Keratinocyte (primary cell): ENCODE data around the gene ANKDD1B. TPM values are rescaled to one million over a fixed set of nuclear protein-coding genes. Genes with fewer than 3 reads are reported as not detected.

Experiments used
- DNase-seq: peaks from one replicate; pipeline ENCODE4 v3.0.0-alpha.2; 2011; ENCODE audit warnings: low read depth, missing footprints, low spot score
- FAIRE-seq: peaks from 2 replicates; lab custom pipeline; 2011; peaks lifted over from hg19 to GRCh38; lab: Jason Lieb, UNC
- H2AFZ ChIP-seq: 2 replicates; pipeline ENCODE4 v1.6.0; 2012; ENCODE audit warnings: low read length, control low read depth, inconsistent platforms; ENCODE audit not compliant: control insufficient read depth
- H3K27ac ChIP-seq: 2 replicates; pipeline ENCODE4 v1.5.1; 2011; ENCODE audit warnings: low read length; ENCODE audit not compliant: control insufficient read depth, insufficient read depth
- H3K27me3 ChIP-seq: 3 replicates; pipeline ENCODE4 v1.6.0; 2011; ENCODE audit warnings: low read length; ENCODE audit not compliant: control insufficient read depth, insufficient read depth; ENCODE audit errors: extremely low read depth
- H3K36me3 ChIP-seq, 2 experiments: 2 replicates in 1 of 2; 3 replicates in 1 of 2; pipeline ENCODE4 v1.5.1; 2011; ENCODE audit warnings: low read length in 2 of 2, mild to moderate bottlenecking in 1 of 2; ENCODE audit not compliant: control insufficient read depth in 2 of 2, insufficient read depth in 2 of 2; ENCODE audit errors: extremely low read depth in 1 of 2
- H3K4me1 ChIP-seq: 3 replicates; pipeline ENCODE4 v1.5.1; 2011; ENCODE audit warnings: low read length; ENCODE audit not compliant: control insufficient read depth, insufficient read depth; ENCODE audit errors: extremely low read depth
- H3K4me2 ChIP-seq: 3 replicates; pipeline ENCODE4 v1.6.0; 2011; ENCODE audit warnings: low read depth, low read length; ENCODE audit not compliant: control insufficient read depth, insufficient read depth; ENCODE audit errors: extremely low read depth
- H3K4me3 ChIP-seq, 3 experiments: fragments of 200-600 bp in 1 of 3; sonication (generic) in 1 of 3; 2 replicates in 2 of 3; 3 replicates in 1 of 3; pipeline ENCODE4 v1.5.1; 2011 to 2016; ENCODE audit warnings: low read length in 3 of 3, mild to moderate bottlenecking in 3 of 3, control low read depth in 2 of 3, inconsistent platforms in 1 of 3, low read depth in 1 of 3, mixed read lengths in 1 of 3, mixed run types in 1 of 3, moderate library complexity in 1 of 3; ENCODE audit not compliant: control insufficient read depth in 2 of 3, insufficient read depth in 2 of 3; ENCODE audit errors: extremely low read depth in 1 of 3
- H3K79me2 ChIP-seq: 2 replicates; pipeline ENCODE4 v1.6.0; 2012; ENCODE audit warnings: low read length; ENCODE audit not compliant: control insufficient read depth, insufficient read depth
- H3K9ac ChIP-seq: 3 replicates; pipeline ENCODE4 v1.6.0; 2011; ENCODE audit warnings: low read length; ENCODE audit not compliant: control insufficient read depth, insufficient read depth; ENCODE audit errors: extremely low read depth
- H3K9me1 ChIP-seq: 3 replicates; pipeline ENCODE4 v1.6.0; 2011; ENCODE audit warnings: low read length; ENCODE audit not compliant: control insufficient read depth, insufficient read depth; ENCODE audit errors: extremely low read depth
- H3K9me3 ChIP-seq: 2 replicates; pipeline ENCODE4 v1.5.1; 2012; ENCODE audit warnings: low read depth, low read length; ENCODE audit not compliant: control insufficient read depth
- H4K20me1 ChIP-seq: 3 replicates; pipeline ENCODE4 v1.6.0; 2011; ENCODE audit warnings: low read length; ENCODE audit not compliant: control insufficient read depth, insufficient read depth; ENCODE audit errors: extremely low read depth
- CTCF ChIP-seq, 3 experiments: IDR thresholded peaks in 1 of 3; conservative IDR thresholded peaks in 1 of 3; optimal IDR thresholded peaks in 1 of 3; 2 replicates in 2 of 3; 3 replicates in 1 of 3; pipeline versions ENCODE3 to v1.5.1; 2011; ENCODE audit warnings: low read length in 3 of 3, mild to moderate bottlenecking in 3 of 3, moderate library complexity in 2 of 3, control low read depth in 1 of 3, inconsistent platforms in 1 of 3; ENCODE audit not compliant: insufficient read depth in 2 of 3; ENCODE audit errors: extremely low read depth in 1 of 3
- EZH2 ChIP-seq: IDR thresholded peaks from one replicate; pipeline ENCODE4 v1.6.1; 2012; ENCODE audit warnings: inconsistent platforms, mild to moderate bottlenecking, low read length, moderate library complexity
- dilution Hi-C: fragments of 300-500 bp; cut with MboI; formaldehyde crosslinking; loops from one replicate; pipeline ENCODE4 v1.7.0; 2020; ENCODE audit warnings: low sequenced_read_pairs; ENCODE audit not compliant: extremely low pct_ligation_motif_present
- polyA plus RNA-seq, 5 experiments: library from polyadenylated mRNA; depleted of rRNA in 3 of 5; stranded (reverse) in 3 of 5; stranded (forward) in 1 of 5; unstranded in 1 of 5; fragments of >200 nt; gene quantifications; 1 replicate in 1 of 5; 2 replicates in 3 of 5; 3 replicates in 1 of 5; pipeline versions ENCODE4 v1.2.1 to v1.2.3, GENCODE V29; 2011 to 2012; ENCODE audit warnings: missing spikeins in 2 of 5, low read depth in 1 of 5, low replicate concordance in 1 of 5

ANKDD1B gene
- polyA plus RNA-seq, 1 donor (not counting 4 experiments of a cell fraction or from before 2014, with no cell fraction given), result 1.1 TPM

DNA sequence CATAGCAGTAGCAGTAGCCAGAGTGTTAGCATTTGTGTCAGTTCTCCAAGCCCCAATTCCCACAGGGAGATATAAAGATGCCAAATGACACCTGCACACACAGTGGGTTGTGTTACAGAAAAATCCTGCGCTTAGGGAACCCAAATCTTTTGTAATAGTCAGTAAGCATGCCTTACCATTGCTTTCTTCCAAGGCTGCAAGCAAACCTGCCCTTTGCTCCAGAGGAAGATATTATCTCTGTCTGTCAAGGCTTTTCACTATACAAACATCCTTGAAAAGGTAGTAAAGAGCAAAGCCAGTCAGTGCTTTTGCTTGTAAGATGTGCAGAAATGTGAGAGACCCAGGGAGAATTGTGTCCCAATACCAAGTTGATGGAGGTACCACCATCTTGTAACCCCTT lies 2.9 kb downstream of the ANKDD1B start:
- FAIRE-seq (no peak), DNase-seq (no peak)
- no peak overlapping the region for H3K27ac ChIP-seq
- peaks cover 31% of the 10 kb centered on the region for H3K4me1 ChIP-seq
- dilution Hi-C loops, result no loop called here
- no peaks in the 10 kb centered on the region for H4K20me1 ChIP-seq
- no peaks in the 10 kb centered on the region for H3K9me1 ChIP-seq
- H3K36me3 ChIP-seq, result no peaks in the 10 kb centered on the region
- no peak overlapping the region for H3K4me2 ChIP-seq
- TF ChIP-seq EZH2, result no peak
- TF ChIP-seq CTCF (optimal IDR thresholded peaks at IDR 0.05 in 1 of 3, IDR thresholded peaks at IDR 0.05 in 1 of 3, conservative IDR thresholded peaks at IDR 0.05 in 1 of 3; ENCODE audit: extremely low read depth in 1 of 3, insufficient read depth in 2 of 3, low read length in 3 of 3), result no peak
- no peaks in the 10 kb centered on the region for H3K9me3 ChIP-seq
- H2AFZ ChIP-seq, result no peak overlapping the region
- no peaks in the 10 kb centered on the region for H3K27me3 ChIP-seq
- no peak overlapping the region for H3K9ac ChIP-seq
- no peak overlapping the region for H3K4me3 ChIP-seq
- no peaks in the 10 kb centered on the region for H3K79me2 ChIP-seq

DNA sequence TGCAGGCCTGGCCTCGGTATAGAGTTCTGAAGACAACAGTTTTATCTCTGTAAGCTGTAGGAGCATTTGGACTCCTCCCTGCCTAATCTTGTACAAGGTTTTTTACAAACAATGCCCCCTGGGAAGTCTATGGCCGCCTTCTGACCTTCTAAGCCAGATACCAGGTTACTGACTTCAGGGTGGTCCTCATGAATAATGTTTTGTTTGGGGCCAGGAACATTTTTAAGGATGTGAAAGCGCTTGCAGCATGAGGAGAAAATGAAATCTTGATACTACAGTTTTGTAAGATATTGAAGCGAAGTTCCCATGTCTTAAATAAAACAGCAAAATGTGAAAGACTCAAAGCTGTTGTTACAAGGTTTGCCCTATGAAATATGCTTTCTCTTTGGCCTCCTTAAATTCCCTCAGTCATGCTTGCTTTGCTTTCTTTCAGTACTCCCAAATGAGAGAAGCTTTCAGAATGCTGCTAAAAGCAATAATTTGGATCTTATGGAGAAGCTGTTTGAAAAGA lies 5.2 kb downstream of the ANKDD1B start:
- DNase-seq (no peak), FAIRE-seq (no peak)
- H3K9me3 ChIP-seq, result no peaks in the 10 kb centered on the region
- no peaks in the 10 kb centered on the region for H3K9me1 ChIP-seq
- dilution Hi-C loops, result no loop called here
- no peak overlapping the region for H3K27ac ChIP-seq
- H3K4me1 ChIP-seq, result peaks cover 38% of the 10 kb centered on the region
- no peak overlapping the region for H2AFZ ChIP-seq
- H3K4me2 ChIP-seq, result no peak overlapping the region
- H3K36me3 ChIP-seq, result no peaks in the 10 kb centered on the region
- no peaks in the 10 kb centered on the region for H3K79me2 ChIP-seq
- TF ChIP-seq EZH2, result no peak
- no peak for TF ChIP-seq CTCF (optimal IDR thresholded peaks at IDR 0.05 in 1 of 3, IDR thresholded peaks at IDR 0.05 in 1 of 3, conservative IDR thresholded peaks at IDR 0.05 in 1 of 3; ENCODE audit: extremely low read depth in 1 of 3, insufficient read depth in 2 of 3, low read length in 3 of 3)
- no peaks in the 10 kb centered on the region for H4K20me1 ChIP-seq
- no peaks in the 10 kb centered on the region for H3K27me3 ChIP-seq
- H3K4me3 ChIP-seq, result no peak overlapping the region
- no peak overlapping the region for H3K9ac ChIP-seq
